Uterus (tissue), 4 donors: ENCODE data around the gene C14orf132. TPM values are rescaled to one million over a fixed set of nuclear protein-coding genes. Genes with fewer than 3 reads are reported as not detected.

ENCODE experiments used
- DNase-seq, 2 donors: peaks; one replicate each; pipeline ENCODE4 v3.0.0-alpha.2; 2019 to 2020
- H3K27ac ChIP-seq, 2 donors: fragments of 200-600 bp; sonication (generic); 1 replicate in 1 of 2; 2 replicates in 1 of 2; pipeline ENCODE4 v1.5.1; 2016 to 2018
- H3K27me3 ChIP-seq, 2 donors: fragments of 200-600 bp; sonication (generic); one replicate each; pipeline ENCODE4 v1.5.1; 2018 to 2019; ENCODE audit warnings: control low read depth in 1 of 2
- H3K36me3 ChIP-seq, 2 donors: fragments of 200-600 bp; sonication (generic); one replicate each; pipeline ENCODE4 v1.5.1; 2019; ENCODE audit warnings: control low read depth in 1 of 2
- H3K4me1 ChIP-seq, 2 donors: fragments of 200-600 bp; sonication (generic); one replicate each; pipeline ENCODE4 v1.5.1; 2018 to 2019; ENCODE audit warnings: control low read depth in 1 of 2
- H3K4me3 ChIP-seq, 2 donors: fragments of 200-600 bp; sonication (generic); 1 replicate in 1 of 2; 2 replicates in 1 of 2; pipeline ENCODE4 v1.5.1; 2018 to 2019; ENCODE audit warnings: mild to moderate bottlenecking in 1 of 2
- H3K9me3 ChIP-seq, 2 donors: fragments of 200-600 bp; sonication (generic); one replicate each; pipeline ENCODE4 v1.5.1; 2019; ENCODE audit warnings: control low read depth in 1 of 2
- POLR2A ChIP-seq, 2 donors: fragments of 450-650 bp; IDR thresholded peaks; one replicate each; pipeline ENCODE4 v1.6.1; 2016; ENCODE audit warnings: antibody characterized with exemption in 2 of 2, mild to moderate bottlenecking in 1 of 2, moderate library complexity in 1 of 2
- intact Hi-C: fragments of 100-400 bp; cut with DNase I; formaldehyde crosslinking; loops from one replicate; pipeline ENCODE4 v1.15.1; 2023; ENCODE audit warnings: low total_unique reads
- total RNA-seq, 4 donors: library from RNA; depleted of rRNA in 3 of 4; stranded (reverse); fragments of >200 nt in 3 of 4; gene quantifications; one replicate each; pipeline versions ENCODE4 v1.1.0 to v1.2.4, GENCODE V29; 2014 to 2023
- TF ChIP-seq, protein P1 (sequence below), 4 experiments: fragments of 200-600 bp in 2 of 4; fragments of 450-650 bp in 2 of 4; sonication (generic) in 2 of 4; IDR thresholded peaks; one replicate each; pipeline ENCODE4 v1.5.1; 2016 to 2019; ENCODE audit warnings: antibody characterized with exemption in 4 of 4, mild to moderate bottlenecking in 2 of 4, moderate library complexity in 1 of 4
- donor health status: DM: yes; HTN: yes; CAD: no.

C14orf132 gene
- total RNA-seq, 4 donors from 2014 or later = 10.5 to 60.1 (median 16.0) TPM

DNA sequence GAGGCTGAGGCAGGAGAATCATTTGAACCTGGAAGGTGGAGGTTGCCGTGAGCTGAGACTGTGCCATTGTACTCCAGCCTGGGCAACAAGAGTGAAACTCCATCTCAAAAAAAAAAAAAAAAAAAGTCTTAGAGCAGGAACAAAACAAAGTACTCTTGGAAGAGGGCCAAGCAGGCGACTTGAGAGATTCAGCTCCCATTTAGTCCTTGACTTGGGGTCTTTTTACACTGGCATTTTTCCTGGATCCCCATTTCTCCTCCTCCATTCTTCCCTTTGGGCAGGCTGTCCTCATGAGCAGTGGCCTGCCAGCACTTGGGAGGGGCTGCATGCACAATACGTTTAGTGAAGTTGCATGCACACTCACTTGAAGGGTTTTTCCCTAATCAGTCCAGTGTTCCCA lies 72.9 kb downstream of the C14orf132 start:
- DNase-seq = no peak
- intact Hi-C loops = no loop called here
- Histone ChIP-seq H3K27me3 (no peaks in the 10 kb centered on the region), H3K9me3 (no peaks in the 10 kb centered on the region), H3K4me1 (no peaks in the 10 kb centered on the region), H3K36me3 (no peaks in the 10 kb centered on the region), H3K4me3 (no peak overlapping the region), H3K27ac (no peak overlapping the region)
- TF ChIP-seq, protein P1, sequence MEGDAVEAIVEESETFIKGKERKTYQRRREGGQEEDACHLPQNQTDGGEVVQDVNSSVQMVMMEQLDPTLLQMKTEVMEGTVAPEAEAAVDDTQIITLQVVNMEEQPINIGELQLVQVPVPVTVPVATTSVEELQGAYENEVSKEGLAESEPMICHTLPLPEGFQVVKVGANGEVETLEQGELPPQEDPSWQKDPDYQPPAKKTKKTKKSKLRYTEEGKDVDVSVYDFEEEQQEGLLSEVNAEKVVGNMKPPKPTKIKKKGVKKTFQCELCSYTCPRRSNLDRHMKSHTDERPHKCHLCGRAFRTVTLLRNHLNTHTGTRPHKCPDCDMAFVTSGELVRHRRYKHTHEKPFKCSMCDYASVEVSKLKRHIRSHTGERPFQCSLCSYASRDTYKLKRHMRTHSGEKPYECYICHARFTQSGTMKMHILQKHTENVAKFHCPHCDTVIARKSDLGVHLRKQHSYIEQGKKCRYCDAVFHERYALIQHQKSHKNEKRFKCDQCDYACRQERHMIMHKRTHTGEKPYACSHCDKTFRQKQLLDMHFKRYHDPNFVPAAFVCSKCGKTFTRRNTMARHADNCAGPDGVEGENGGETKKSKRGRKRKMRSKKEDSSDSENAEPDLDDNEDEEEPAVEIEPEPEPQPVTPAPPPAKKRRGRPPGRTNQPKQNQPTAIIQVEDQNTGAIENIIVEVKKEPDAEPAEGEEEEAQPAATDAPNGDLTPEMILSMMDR (IDR thresholded peaks at IDR 0.05) = no peak
- TF ChIP-seq POLR2A (IDR thresholded peaks at IDR 0.05) = no peak

DNA sequence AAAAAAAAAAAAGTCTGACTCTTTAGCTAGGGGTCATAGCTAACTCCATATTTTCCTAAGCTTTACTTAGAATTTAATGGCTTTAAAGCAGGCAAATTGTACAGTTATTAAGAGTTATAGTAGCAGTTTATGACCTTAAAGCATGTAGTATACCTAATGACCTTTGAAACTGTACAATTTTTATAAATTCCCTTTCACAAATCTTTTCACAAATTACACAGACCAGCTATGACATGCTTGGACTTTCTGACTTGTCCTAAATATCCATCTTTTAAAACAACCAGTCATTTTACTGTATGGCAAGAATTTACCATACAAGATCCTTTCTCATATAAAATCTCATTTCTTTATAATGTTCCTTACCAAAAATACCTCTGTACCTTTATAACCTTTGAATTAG lies 74.8 kb downstream of the C14orf132 start:
- H3K27ac ChIP-seq = no peak overlapping the region
- H3K27me3 ChIP-seq = no peaks in the 10 kb centered on the region
- H3K36me3 ChIP-seq = no peaks in the 10 kb centered on the region
- intact Hi-C loops = no loop called here
- no peak for TF ChIP-seq POLR2A (IDR thresholded peaks at IDR 0.05)
- TF ChIP-seq, protein P1 (IDR thresholded peaks at IDR 0.05) = no peak
- H3K4me3 ChIP-seq = no peak overlapping the region
- DNase-seq = no peak
- H3K9me3 ChIP-seq = no peaks in the 10 kb centered on the region
- no peaks in the 10 kb centered on the region for H3K4me1 ChIP-seq

DNA sequence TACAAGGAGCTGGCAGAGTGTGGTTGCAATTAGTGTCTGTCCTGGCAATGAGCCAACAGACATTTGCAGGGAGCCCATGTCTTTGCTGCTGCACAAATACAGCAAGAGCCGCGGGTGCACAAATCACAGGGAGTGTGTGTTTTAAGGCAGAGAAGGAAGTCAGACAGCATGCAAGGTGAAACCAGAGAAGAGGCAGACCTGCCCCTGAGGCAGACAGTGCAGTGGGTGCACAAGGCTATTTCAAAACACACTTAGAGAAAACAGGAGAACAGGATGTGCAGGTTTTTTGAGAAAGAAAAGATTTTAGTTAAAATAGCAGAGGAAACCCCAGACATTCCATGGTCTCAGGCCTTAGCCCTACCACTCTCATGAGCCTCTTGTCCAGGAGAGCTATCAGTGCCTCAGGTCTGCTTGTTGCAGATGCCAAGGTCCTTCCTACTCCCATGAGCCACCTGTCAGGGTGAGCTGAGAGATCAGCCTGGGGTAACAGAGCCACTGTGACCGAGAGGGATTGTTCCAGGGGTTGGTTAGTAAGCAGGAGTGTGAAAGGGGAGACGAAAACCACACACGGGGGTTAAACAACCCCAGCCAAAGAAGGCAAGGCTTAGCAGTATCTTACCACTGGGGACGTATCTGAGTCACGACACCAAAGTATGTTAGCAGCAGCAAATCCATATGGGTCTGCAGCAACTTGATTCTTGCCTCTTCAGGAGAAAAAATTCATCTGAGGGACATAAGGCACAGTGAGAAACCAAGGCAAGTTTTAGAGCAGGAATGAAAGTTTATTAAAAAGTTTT lies 78.1 kb downstream of the C14orf132 start:
- no peak for DNase-seq
- Histone ChIP-seq H3K27me3 (no peaks in the 10 kb centered on the region), H3K27ac (no peak overlapping the region), H3K36me3 (no peaks in the 10 kb centered on the region), H3K4me3 (no peak overlapping the region), H3K4me1 (no peaks in the 10 kb centered on the region), H3K9me3 (no peaks in the 10 kb centered on the region)
- intact Hi-C loops = no loop called here
- TF ChIP-seq, protein P1 (IDR thresholded peaks at IDR 0.05) = no peak
- TF ChIP-seq POLR2A (IDR thresholded peaks at IDR 0.05) = no peak

DNA sequence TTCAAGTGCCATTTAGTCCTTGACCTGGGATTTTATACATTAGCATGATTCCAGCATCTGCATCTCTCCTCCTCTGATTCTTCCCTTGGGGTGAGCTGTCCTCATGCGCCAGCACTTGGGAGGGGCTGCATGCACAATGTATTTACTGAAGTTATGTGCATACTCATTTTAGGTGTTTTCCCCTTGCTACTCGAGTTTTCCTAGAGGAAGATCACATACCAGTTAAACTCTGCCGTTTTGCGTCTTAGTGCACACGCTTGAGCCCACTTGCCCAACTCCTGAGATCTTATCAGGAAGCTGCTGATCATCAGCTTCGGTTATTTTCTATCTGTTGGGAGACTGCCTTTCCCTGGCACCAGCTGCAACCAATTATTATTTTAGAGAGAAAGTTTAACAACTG lies 78.8 kb downstream of the C14orf132 start:
- TF ChIP-seq, protein P1 (IDR thresholded peaks at IDR 0.05) = no peak
- no peak for TF ChIP-seq POLR2A (IDR thresholded peaks at IDR 0.05)
- intact Hi-C loops = no loop called here
- Histone ChIP-seq H3K27ac (no peak overlapping the region), H3K4me1 (no peaks in the 10 kb centered on the region), H3K9me3 (no peaks in the 10 kb centered on the region), H3K4me3 (no peak overlapping the region), H3K36me3 (no peaks in the 10 kb centered on the region), H3K27me3 (no peaks in the 10 kb centered on the region)
- DNase-seq = no peak

DNA sequence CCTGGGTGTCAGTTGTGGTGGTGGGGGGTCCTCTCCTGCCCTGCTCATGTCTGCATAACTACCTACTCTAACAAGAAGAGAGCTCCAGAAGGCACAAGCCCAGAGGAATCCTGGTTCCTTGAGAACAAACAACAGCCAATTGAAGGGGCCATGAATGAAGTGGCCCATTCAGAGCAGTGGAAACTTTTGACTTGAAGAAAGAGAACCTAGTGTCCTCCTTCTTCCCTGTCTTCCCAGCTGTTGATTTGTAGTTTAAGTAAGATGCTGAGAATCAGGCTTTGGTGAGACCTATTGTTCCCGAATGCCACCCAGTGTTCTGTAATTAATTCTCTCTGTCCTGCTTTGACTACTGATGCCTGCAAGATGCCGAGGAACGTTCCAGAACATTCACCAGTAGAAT lies 79.2 kb downstream of the C14orf132 start:
- intact Hi-C loops = no loop called here
- TF ChIP-seq POLR2A (IDR thresholded peaks at IDR 0.05) = no peak
- TF ChIP-seq, protein P1 (IDR thresholded peaks at IDR 0.05) = no peak
- H3K27ac ChIP-seq = no peak overlapping the region

More for the DNA sequence above, 79.2 kb downstream of the C14orf132 start:
- no peaks in the 10 kb centered on the region for H3K9me3 ChIP-seq
- no peaks in the 10 kb centered on the region for H3K27me3 ChIP-seq
- no peak overlapping the region for H3K4me3 ChIP-seq
- DNase-seq = no peak
- H3K36me3 ChIP-seq = no peaks in the 10 kb centered on the region
- H3K4me1 ChIP-seq = no peaks in the 10 kb centered on the region
